H1 (cell line): ENCODE results near the gene LIG1. TPM values are rescaled to one million over a fixed set of nuclear protein-coding genes. Genes with fewer than 3 reads are reported as not detected.

Experiments
- CTCF ChIA-PET: fragments of 300-600 bp; sonication (Branson Sonifier 250); formaldehyde crosslinking; loops from one replicate; lab custom pipeline; 2021; ENCODE audit not compliant: partially characterized antibody; lab: Charles Lee
- POLR2A ChIA-PET: fragments of 300-600 bp; sonication (Branson Sonifier 250); formaldehyde crosslinking; loops from one replicate; lab custom pipeline; 2021; ENCODE audit warnings: inconsistent platforms; ENCODE audit not compliant: partially characterized antibody; lab: Charles Lee
- DNase-seq, 2 experiments: peaks; one replicate each; pipeline versions ENCODE4 v3.0.0 to v3.0.0-alpha.2; 2010 to 2022; ENCODE audit warnings: low spot score in 2 of 2, low read depth in 1 of 2, mixed read lengths in 1 of 2
- FAIRE-seq: peaks from 2 replicates; lab custom pipeline; 2011; peaks lifted over from hg19 to GRCh38; lab: Jason Lieb, UNC
- H2AFZ ChIP-seq: 2 replicates; pipeline ENCODE4 v1.8.1; 2012; ENCODE audit warnings: low read length, inconsistent platforms
- H2AK5ac ChIP-seq: 2 replicates; pipeline ENCODE4 v1.6.1; 2013; ENCODE audit warnings: low read depth, low read length
- H2BK120ac ChIP-seq: replicated peaks from 2 replicates; pipeline ENCODE3; 2013; ENCODE audit warnings: low read depth, low read length, inconsistent platforms
- H2BK12ac ChIP-seq: 2 replicates; pipeline ENCODE4 v1.6.1; 2013; ENCODE audit warnings: low read depth, low read length
- H2BK15ac ChIP-seq: 2 replicates; pipeline ENCODE4 v1.6.1; 2013; ENCODE audit warnings: low read length
- H2BK20ac ChIP-seq: 2 replicates; pipeline ENCODE4 v1.6.1; 2013; ENCODE audit warnings: low read length
- H2BK5ac ChIP-seq: 2 replicates; pipeline ENCODE4 v1.6.1; 2013; ENCODE audit warnings: low read depth, low read length
- H3K14ac ChIP-seq: 2 replicates; pipeline ENCODE4 v1.6.1; 2013; ENCODE audit warnings: inconsistent platforms; ENCODE audit not compliant: insufficient read length
- H3K18ac ChIP-seq: 2 replicates; pipeline ENCODE4 v1.6.1; 2013; ENCODE audit warnings: low read length; ENCODE audit errors: extremely low read depth
- H3K23ac ChIP-seq: 2 replicates; pipeline ENCODE4 v1.6.1; 2013; ENCODE audit warnings: inconsistent platforms; ENCODE audit not compliant: insufficient read length
- H3K23me2 ChIP-seq: 2 replicates; pipeline ENCODE4 v1.6.1; 2013; ENCODE audit warnings: low read depth, low read length
- H3K27ac ChIP-seq: 2 replicates; pipeline ENCODE4 v1.6.1; 2011; ENCODE audit warnings: low read depth, low read length, inconsistent platforms
- H3K27me3 ChIP-seq, 4 experiments: replicated peaks in 1 of 4; 1 replicate in 1 of 4; 2 replicates in 3 of 4; pipeline versions ENCODE4 v1.6.1 to v1.8.1; 2011 to 2013; ENCODE audit warnings: low read length in 3 of 4, mild to moderate bottlenecking in 3 of 4, inconsistent platforms in 2 of 4, mixed read lengths in 2 of 4, moderate library complexity in 1 of 4; ENCODE audit not compliant: control insufficient read depth in 3 of 4, insufficient read depth in 3 of 4; ENCODE audit errors: extremely low read depth in 1 of 4
- H3K36me3 ChIP-seq, 4 experiments: 2 replicates each; pipeline versions ENCODE4 v1.6.1 to v1.8.1; 2011 to 2013; ENCODE audit warnings: mild to moderate bottlenecking in 4 of 4, low read length in 3 of 4, moderate library complexity in 2 of 4, control low read depth in 1 of 4, inconsistent platforms in 1 of 4; ENCODE audit not compliant: insufficient read depth in 4 of 4, control insufficient read depth in 2 of 4
- H3K4ac ChIP-seq: replicated peaks from 2 replicates; pipeline ENCODE3; 2013; ENCODE audit warnings: low read length, low read depth, mixed read lengths, inconsistent platforms; ENCODE audit not compliant: insufficient read length
- H3K4me1 ChIP-seq, 4 experiments: replicated peaks in 1 of 4; 1 replicate in 1 of 4; 2 replicates in 3 of 4; pipeline versions ENCODE4 v1.6.1 to v1.8.1; 2011 to 2013; ENCODE audit warnings: low read length in 3 of 4, inconsistent platforms in 2 of 4, mixed read lengths in 1 of 4; ENCODE audit not compliant: insufficient read depth in 4 of 4, control insufficient read depth in 3 of 4
- H3K4me2 ChIP-seq, 2 experiments: 2 replicates each; pipeline versions ENCODE4 v1.6.1 to v1.8.1; 2011 to 2013; ENCODE audit warnings: low read depth in 2 of 2, low read length in 2 of 2, control low read depth in 1 of 2, inconsistent platforms in 1 of 2, mild to moderate bottlenecking in 1 of 2; ENCODE audit not compliant: insufficient read depth in 1 of 2
- H3K4me3 ChIP-seq, 4 experiments: fragments of 200-600, 300-600 bp in 1 of 4; sonication (generic), shearing (Covaris generic), sonication (Bioruptor Twin) in 1 of 4; 2 replicates each; pipeline versions ENCODE4 v1.5.1 to v1.8.1; 2011 to 2016; ENCODE audit warnings: low read length in 4 of 4, low read depth in 3 of 4, control low read depth in 2 of 4, inconsistent platforms in 2 of 4, mild to moderate bottlenecking in 2 of 4, mixed read lengths in 1 of 4, moderate library complexity in 1 of 4; ENCODE audit not compliant: insufficient read depth in 2 of 4; ENCODE audit errors: extremely low read depth in 1 of 4
- H3K56ac ChIP-seq: replicated peaks from 2 replicates; pipeline ENCODE3; 2013; ENCODE audit warnings: low read depth, mild to moderate bottlenecking, mixed read lengths, low read length, inconsistent platforms; ENCODE audit not compliant: insufficient read length
- H3K79me1 ChIP-seq: 2 replicates; pipeline ENCODE4 v1.6.1; 2013; ENCODE audit warnings: low read depth, low read length, control low read depth
- H3K79me2 ChIP-seq, 2 experiments: 2 replicates each; pipeline versions ENCODE4 v1.6.1 to v1.8.1; 2012 to 2013; ENCODE audit warnings: low read length in 2 of 2, mild to moderate bottlenecking in 2 of 2, inconsistent platforms in 1 of 2; ENCODE audit not compliant: insufficient read depth in 2 of 2, control insufficient read depth in 1 of 2
- H3K9ac ChIP-seq, 4 experiments: replicated peaks in 1 of 4; 1 replicate in 1 of 4; 2 replicates in 3 of 4; pipeline versions ENCODE4 v1.6.1 to v1.8.1; 2011 to 2013; ENCODE audit warnings: low read depth in 3 of 4, low read length in 3 of 4, control low read depth in 2 of 4, mild to moderate bottlenecking in 2 of 4, moderate library complexity in 2 of 4, inconsistent platforms in 1 of 4; ENCODE audit errors: extremely low read depth in 1 of 4
- H3K9me3 ChIP-seq, 2 experiments: 2 replicates each; pipeline versions ENCODE4 v1.6.1 to v1.8.1; 2012 to 2013; ENCODE audit warnings: mild to moderate bottlenecking in 2 of 2, moderate library complexity in 2 of 2, control low read depth in 1 of 2, inconsistent platforms in 1 of 2, low read depth in 1 of 2, low read length in 1 of 2, mixed read lengths in 1 of 2; ENCODE audit not compliant: insufficient read depth in 2 of 2
- H4K20me1 ChIP-seq, 2 experiments: replicated peaks in 1 of 2; 2 replicates each; pipeline versions ENCODE3 to v1.8.1; 2011 to 2013; ENCODE audit warnings: inconsistent platforms in 2 of 2, low read length in 2 of 2, mild to moderate bottlenecking in 1 of 2; ENCODE audit not compliant: insufficient read depth in 2 of 2, control insufficient read depth in 1 of 2
- H4K5ac ChIP-seq: 2 replicates; pipeline ENCODE4 v1.6.1; 2013; ENCODE audit warnings: low read length, low read depth, mixed read lengths, inconsistent platforms; ENCODE audit not compliant: insufficient read length
- H4K8ac ChIP-seq: 2 replicates; pipeline ENCODE4 v1.8.0; 2013; ENCODE audit warnings: mild to moderate bottlenecking, moderate library complexity, low read length, inconsistent platforms; ENCODE audit not compliant: insufficient read depth; ENCODE audit errors: extremely low read depth
- H4K91ac ChIP-seq: replicated peaks from 2 replicates; pipeline ENCODE3; 2013; ENCODE audit warnings: low read length, mixed read lengths, inconsistent platforms; ENCODE audit not compliant: insufficient read length
- ATF2 ChIP-seq: IDR thresholded peaks from 2 replicates; pipeline ENCODE4 v1.6.1; 2012; ENCODE audit warnings: low read length, inconsistent platforms
- BRCA1 ChIP-seq: IDR thresholded peaks from 2 replicates; pipeline ENCODE4 v1.6.1; 2012; ENCODE audit warnings: low read depth, low read length, improper control_type of control experiment
- CBX5 ChIP-seq: fragments of 300-800, 300-1000 bp; sonication (generic); IDR thresholded peaks from 2 replicates; pipeline ENCODE4 v1.7.1; 2016; ENCODE audit warnings: antibody characterized with exemption, low read length, low read depth
- CHD1 ChIP-seq: IDR thresholded peaks from 2 replicates; pipeline ENCODE4 v1.6.1; 2012; ENCODE audit warnings: low read depth, low read length, improper control_type of control experiment
- EGR1 ChIP-seq: IDR thresholded peaks from 2 replicates; pipeline ENCODE4 v1.6.1; 2011; ENCODE audit warnings: low read depth, low read length, borderline replicate concordance
- HDAC6 ChIP-seq: IDR thresholded peaks from one replicate; pipeline ENCODE4 v1.7.1; 2012; ENCODE audit warnings: low read depth, mild to moderate bottlenecking, inconsistent platforms, low read length, moderate library complexity
- SIN3A ChIP-seq, 2 experiments: IDR thresholded peaks in 1 of 2; conservative IDR thresholded peaks in 1 of 2; 2 replicates each; pipeline ENCODE4 v1.6.1; 2011 to 2012; ENCODE audit warnings: low read length in 2 of 2, improper control_type of control experiment in 1 of 2, low read depth in 1 of 2, mild to moderate bottlenecking in 1 of 2
- TBP ChIP-seq: IDR thresholded peaks from 2 replicates; pipeline ENCODE4 v1.6.1; 2011; ENCODE audit warnings: low read depth, low read length, improper control_type of control experiment
- TEAD4 ChIP-seq: IDR thresholded peaks from 2 replicates; pipeline ENCODE4 v1.6.1; 2012; ENCODE audit warnings: low read depth, low read length, inconsistent platforms, mixed read lengths
- WGBS, 2 experiments: shearing (Covaris generic) in 1 of 2; methylation state at CpG; one replicate each; pipeline versions ENCODE4 v1.1.6 to v1.1.7; 2013 to 2015; ENCODE audit warnings: low lambda C conversion rate in 2 of 2, mixed read lengths in 2 of 2, inconsistent platforms in 1 of 2, low coverage in 1 of 2, missing lambda C conversion rate in 1 of 2; ENCODE audit not compliant: insufficient replicate concordance in 2 of 2, insufficient coverage in 1 of 2, insufficient read length in 1 of 2; ENCODE audit errors: extremely low coverage in 1 of 2, missing lambda C conversion rate in 1 of 2; 5-methylcytosine and 5-hydroxymethylcytosine counted together
- polyA plus RNA-seq, 7 experiments: library from polyadenylated mRNA; depleted of rRNA in 3 of 7; stranded (reverse) in 5 of 7; unstranded in 2 of 7; fragments of >200 nt in 5 of 7; fragments of 200-250 nt in 2 of 7; gene quantifications; 1 replicate in 5 of 7; 2 replicates in 1 of 7; 4 replicates in 1 of 7; pipeline versions ENCODE4 v1.2.1 to v1.2.3, GENCODE V29; 2011 to 2013; ENCODE audit warnings: missing spikeins in 2 of 7, mixed read lengths in 2 of 7
- total RNA-seq: library from RNA; stranded (reverse); fragmentation: NEBNext Ultra II Directional; extraction: Animal tissue kit (Norgen Biotek cat#: 25700); gene quantifications from 2 replicates; pipeline ENCODE4 v1.2.1, GENCODE V29; 2021

Gene LIG1
- total and polyA plus RNA-seq, 2 of the 8 experiments (the other 6 are each of a cell fraction or from before 2014, with no cell fraction given), result 67.6 to 113 TPM

GRCh38 chr19:48175578-48175977, 5.4 kb upstream of the LIG1 start:
- Histone ChIP-seq H4K20me1 (peaks cover 0 to 2% of the 10 kb centered on the region in 2 experiments), H3K9ac (no peak overlapping the region), H3K4me1 (peaks cover 0 to 7% (median 4%) of the 10 kb centered on the region in 4 experiments; a peak in 5 of 7 replicates), H3K4me2 (no peak overlapping the region), H3K79me1 (peaks cover 2% of the 10 kb centered on the region; the same call in 1 of the 2 replicates), H4K8ac (no peak overlapping the region), H4K91ac (no peak overlapping the region), H2BK120ac (no peak overlapping the region), H3K36me3 (peaks cover 2 to 24% (median 22%) of the 10 kb centered on the region in 4 experiments), H2AK5ac (no peak overlapping the region), H2BK5ac (no peak overlapping the region), H3K23ac (no peak overlapping the region), H3K18ac (no peak overlapping the region), H2BK12ac (no peak overlapping the region), H3K4ac (no peak overlapping the region), H3K27me3 (no peaks in the 10 kb centered on the region), H3K23me2 (peaks cover 7% of the 10 kb centered on the region), H3K14ac (no peak overlapping the region), H3K9me3 (no peaks in the 10 kb centered on the region; a peak in 1 of 4 replicates), H3K79me2 (peaks cover 0 to 9% of the 10 kb centered on the region in 2 experiments; a peak in 2 of 4 replicates), H3K27ac (no peak overlapping the region), H2BK20ac (no peak overlapping the region), H3K4me3 (no peak overlapping the region), H4K5ac (no peak overlapping the region), H3K56ac (no peak overlapping the region), H2AFZ (no peak overlapping the region), H2BK15ac (no peak overlapping the region)
- ChIA-PET CTCF (interaction anchor here (1.1 to 1.3 kb wide), 2 partner anchors 18 to 22 kb away, joined by 3 read pairs; no protein-coding TSS in a partner anchor), POLR2A (interaction anchor here (0.6 to 1.4 kb wide), 4 partner anchors 9 to 380 kb away, joined by 3 read pairs; no protein-coding TSS in a partner anchor)
- TF ChIP-seq BRCA1 (no peak), CBX5 (no peak), SIN3A (conservative IDR thresholded peaks at IDR 0.05 in 1 of 2, IDR thresholded peaks at IDR 0.05 in 1 of 2; ENCODE audit: low read depth in 1 of 2, low read length in 2 of 2) (no peak), TBP (no peak), EGR1 (no peak), HDAC6 (no peak), CHD1 (no peak), ATF2 (no peak), TEAD4 (no peak)
- 88% methylated on average over 10 of the region's 10 CpGs; no CpG with 5 or more reads in 1 of the 2 experiments for WGBS, 2 experiments
- no peak for FAIRE-seq
- DNase-seq, result no peak
